K562 (cell line): ENCODE results near the gene ING1. TPM values are rescaled to one million over a fixed set of nuclear protein-coding genes. Genes with fewer than 3 reads are reported as not detected.

ENCODE experiments used
- FOXA3 ChIP-seq, 2 experiments: fragments of 450-650 bp in 1 of 2; sonication (generic) in 1 of 2; formaldehyde crosslinking; IDR thresholded peaks in 1 of 2; conservative IDR thresholded peaks in 1 of 2; 2 replicates each; pipeline versions ENCODE4 v1.4.0 to v1.8.0; 2020 to 2022; ENCODE audit warnings: mild to moderate bottlenecking in 2 of 2, missing genetic modification reagents in 1 of 2
- GATAD2B ChIP-seq: fragments of 450-650 bp; IDR thresholded peaks from 2 replicates; pipeline ENCODE4 v1.6.1; 2017; ENCODE audit warnings: mild to moderate bottlenecking, borderline replicate concordance
- HNRNPUL1 ChIP-seq: fragments of 200-400 bp; formaldehyde crosslinking; IDR thresholded peaks from 2 replicates; pipeline ENCODE4 v1.6.1; 2017; ENCODE audit warnings: low read length
- MCM3 ChIP-seq: fragments of 450-650 bp; IDR thresholded peaks from 2 replicates; pipeline ENCODE4 v1.6.1; 2016
- OTX1 ChIP-seq: fragments of 450-650 bp; formaldehyde crosslinking; IDR thresholded peaks from 2 replicates; pipeline ENCODE4 v1.4.0; 2022; ENCODE audit warnings: mild to moderate bottlenecking
- PHF20 ChIP-seq: fragments of 450-650 bp; IDR thresholded peaks from 2 replicates; pipeline ENCODE4 v1.6.1; 2018; ENCODE audit not compliant: partially characterized antibody
- POLR2AphosphoS5 ChIP-seq: IDR thresholded peaks from 2 replicates; pipeline ENCODE4 v1.6.1; 2011; ENCODE audit warnings: mild to moderate bottlenecking, low read depth, low read length, moderate library complexity; ENCODE audit not compliant: control insufficient read depth, insufficient read depth
- SP1 ChIP-seq: sonication (generic); formaldehyde crosslinking; IDR thresholded peaks from 2 replicates; pipeline ENCODE4 v1.8.1; 2022; ENCODE audit warnings: mild to moderate bottlenecking, missing genetic modification reagents
- SUPT5H ChIP-seq: fragments of 450-650 bp; IDR thresholded peaks from 2 replicates; pipeline ENCODE4 v1.6.1; 2016
- ZNF134 ChIP-seq: fragments of 250-450 bp; sonication (Bioruptor Pico); conservative IDR thresholded peaks from 2 replicates; pipeline ENCODE4 v1.4.0; 2020
- polyA plus RNA-seq, 8 experiments: library from polyadenylated mRNA; depleted of rRNA in 4 of 8; stranded (reverse) in 5 of 8; unstranded in 3 of 8; fragments of >200 nt; fragmentation: Nextera tagmentation in 2 of 8; fragmentation: Illumina TruSeq in 1 of 8; extraction: Ambion mirVana in 2 of 8; extraction: Trizol in 1 of 8; gene quantifications; 2 replicates each; pipeline versions ENCODE4 v1.2.1 to v1.2.3, GENCODE V29; 2011 to 2014; ENCODE audit warnings: inconsistent platforms in 1 of 8, missing spikeins in 1 of 8
- total RNA-seq, 7 experiments: library from RNA; depleted of rRNA in 6 of 7; stranded (reverse); fragments of >200 nt in 6 of 7; fragmentation: Illumina TruSeq in 2 of 7; extraction: Trizol in 2 of 7; gene quantifications; 2 replicates each; pipeline versions ENCODE4 v1.2.1 to v1.2.3, GENCODE V29; 2011 to 2021; ENCODE audit warnings: low replicate concordance in 1 of 7
- TF ChIP-seq, protein P1 (sequence below): fragments of 200-600 bp; sonication (generic); IDR thresholded peaks from one replicate; pipeline ENCODE4 v1.6.1; 2012; ENCODE audit warnings: mild to moderate bottlenecking, low read depth, low read length, inconsistent platforms
- TF ChIP-seq, protein P2 (sequence below): fragments of 250-450 bp; sonication (Bioruptor Pico); IDR thresholded peaks from 2 replicates; pipeline ENCODE4 v1.5.0; 2021; ENCODE audit warnings: mild to moderate bottlenecking, borderline replicate concordance
- TF ChIP-seq, protein P3 (sequence below): fragments of 450-650 bp; formaldehyde crosslinking; IDR thresholded peaks from 2 replicates; pipeline ENCODE4 v1.4.0; 2022; ENCODE audit warnings: missing genetic modification characterization

ING1 gene
- total and polyA plus RNA-seq, 9 of the 15 experiments (the other 6 are each of a cell fraction or from before 2014, with no cell fraction given), result 1.0 to 20.1 (median 8.2) TPM

DNA sequence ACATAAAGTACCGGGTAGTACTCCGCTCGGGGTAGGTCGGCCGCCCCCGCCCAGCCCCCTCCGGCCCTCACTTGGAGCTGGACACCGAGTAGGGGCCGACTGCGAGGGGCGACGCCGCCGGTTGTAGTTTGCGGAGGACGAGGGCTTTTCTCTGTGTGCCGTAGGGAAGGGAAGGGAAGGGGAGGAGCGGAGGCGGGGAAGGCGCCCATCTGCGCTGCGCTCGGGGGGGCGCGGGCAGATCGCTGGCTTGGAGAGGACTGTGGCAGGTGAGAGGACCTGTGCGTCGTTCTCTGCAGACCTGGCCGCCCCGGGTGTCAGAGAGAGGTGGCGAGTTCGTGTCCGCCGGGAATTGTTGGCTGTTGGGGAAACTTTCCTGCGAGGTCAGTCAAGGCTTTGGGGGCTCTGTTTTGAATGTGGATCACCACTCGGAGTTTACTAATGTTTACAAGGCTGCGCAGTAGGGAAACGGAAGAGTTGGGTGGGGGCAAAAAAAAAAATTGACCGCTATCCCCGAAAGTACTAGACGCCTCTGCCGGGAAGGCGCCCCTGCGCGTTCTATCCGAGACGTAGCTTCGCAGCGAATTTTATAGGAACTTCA, 1.4 kb downstream of the ING1 start (continued):
- TF ChIP-seq, protein P1, sequence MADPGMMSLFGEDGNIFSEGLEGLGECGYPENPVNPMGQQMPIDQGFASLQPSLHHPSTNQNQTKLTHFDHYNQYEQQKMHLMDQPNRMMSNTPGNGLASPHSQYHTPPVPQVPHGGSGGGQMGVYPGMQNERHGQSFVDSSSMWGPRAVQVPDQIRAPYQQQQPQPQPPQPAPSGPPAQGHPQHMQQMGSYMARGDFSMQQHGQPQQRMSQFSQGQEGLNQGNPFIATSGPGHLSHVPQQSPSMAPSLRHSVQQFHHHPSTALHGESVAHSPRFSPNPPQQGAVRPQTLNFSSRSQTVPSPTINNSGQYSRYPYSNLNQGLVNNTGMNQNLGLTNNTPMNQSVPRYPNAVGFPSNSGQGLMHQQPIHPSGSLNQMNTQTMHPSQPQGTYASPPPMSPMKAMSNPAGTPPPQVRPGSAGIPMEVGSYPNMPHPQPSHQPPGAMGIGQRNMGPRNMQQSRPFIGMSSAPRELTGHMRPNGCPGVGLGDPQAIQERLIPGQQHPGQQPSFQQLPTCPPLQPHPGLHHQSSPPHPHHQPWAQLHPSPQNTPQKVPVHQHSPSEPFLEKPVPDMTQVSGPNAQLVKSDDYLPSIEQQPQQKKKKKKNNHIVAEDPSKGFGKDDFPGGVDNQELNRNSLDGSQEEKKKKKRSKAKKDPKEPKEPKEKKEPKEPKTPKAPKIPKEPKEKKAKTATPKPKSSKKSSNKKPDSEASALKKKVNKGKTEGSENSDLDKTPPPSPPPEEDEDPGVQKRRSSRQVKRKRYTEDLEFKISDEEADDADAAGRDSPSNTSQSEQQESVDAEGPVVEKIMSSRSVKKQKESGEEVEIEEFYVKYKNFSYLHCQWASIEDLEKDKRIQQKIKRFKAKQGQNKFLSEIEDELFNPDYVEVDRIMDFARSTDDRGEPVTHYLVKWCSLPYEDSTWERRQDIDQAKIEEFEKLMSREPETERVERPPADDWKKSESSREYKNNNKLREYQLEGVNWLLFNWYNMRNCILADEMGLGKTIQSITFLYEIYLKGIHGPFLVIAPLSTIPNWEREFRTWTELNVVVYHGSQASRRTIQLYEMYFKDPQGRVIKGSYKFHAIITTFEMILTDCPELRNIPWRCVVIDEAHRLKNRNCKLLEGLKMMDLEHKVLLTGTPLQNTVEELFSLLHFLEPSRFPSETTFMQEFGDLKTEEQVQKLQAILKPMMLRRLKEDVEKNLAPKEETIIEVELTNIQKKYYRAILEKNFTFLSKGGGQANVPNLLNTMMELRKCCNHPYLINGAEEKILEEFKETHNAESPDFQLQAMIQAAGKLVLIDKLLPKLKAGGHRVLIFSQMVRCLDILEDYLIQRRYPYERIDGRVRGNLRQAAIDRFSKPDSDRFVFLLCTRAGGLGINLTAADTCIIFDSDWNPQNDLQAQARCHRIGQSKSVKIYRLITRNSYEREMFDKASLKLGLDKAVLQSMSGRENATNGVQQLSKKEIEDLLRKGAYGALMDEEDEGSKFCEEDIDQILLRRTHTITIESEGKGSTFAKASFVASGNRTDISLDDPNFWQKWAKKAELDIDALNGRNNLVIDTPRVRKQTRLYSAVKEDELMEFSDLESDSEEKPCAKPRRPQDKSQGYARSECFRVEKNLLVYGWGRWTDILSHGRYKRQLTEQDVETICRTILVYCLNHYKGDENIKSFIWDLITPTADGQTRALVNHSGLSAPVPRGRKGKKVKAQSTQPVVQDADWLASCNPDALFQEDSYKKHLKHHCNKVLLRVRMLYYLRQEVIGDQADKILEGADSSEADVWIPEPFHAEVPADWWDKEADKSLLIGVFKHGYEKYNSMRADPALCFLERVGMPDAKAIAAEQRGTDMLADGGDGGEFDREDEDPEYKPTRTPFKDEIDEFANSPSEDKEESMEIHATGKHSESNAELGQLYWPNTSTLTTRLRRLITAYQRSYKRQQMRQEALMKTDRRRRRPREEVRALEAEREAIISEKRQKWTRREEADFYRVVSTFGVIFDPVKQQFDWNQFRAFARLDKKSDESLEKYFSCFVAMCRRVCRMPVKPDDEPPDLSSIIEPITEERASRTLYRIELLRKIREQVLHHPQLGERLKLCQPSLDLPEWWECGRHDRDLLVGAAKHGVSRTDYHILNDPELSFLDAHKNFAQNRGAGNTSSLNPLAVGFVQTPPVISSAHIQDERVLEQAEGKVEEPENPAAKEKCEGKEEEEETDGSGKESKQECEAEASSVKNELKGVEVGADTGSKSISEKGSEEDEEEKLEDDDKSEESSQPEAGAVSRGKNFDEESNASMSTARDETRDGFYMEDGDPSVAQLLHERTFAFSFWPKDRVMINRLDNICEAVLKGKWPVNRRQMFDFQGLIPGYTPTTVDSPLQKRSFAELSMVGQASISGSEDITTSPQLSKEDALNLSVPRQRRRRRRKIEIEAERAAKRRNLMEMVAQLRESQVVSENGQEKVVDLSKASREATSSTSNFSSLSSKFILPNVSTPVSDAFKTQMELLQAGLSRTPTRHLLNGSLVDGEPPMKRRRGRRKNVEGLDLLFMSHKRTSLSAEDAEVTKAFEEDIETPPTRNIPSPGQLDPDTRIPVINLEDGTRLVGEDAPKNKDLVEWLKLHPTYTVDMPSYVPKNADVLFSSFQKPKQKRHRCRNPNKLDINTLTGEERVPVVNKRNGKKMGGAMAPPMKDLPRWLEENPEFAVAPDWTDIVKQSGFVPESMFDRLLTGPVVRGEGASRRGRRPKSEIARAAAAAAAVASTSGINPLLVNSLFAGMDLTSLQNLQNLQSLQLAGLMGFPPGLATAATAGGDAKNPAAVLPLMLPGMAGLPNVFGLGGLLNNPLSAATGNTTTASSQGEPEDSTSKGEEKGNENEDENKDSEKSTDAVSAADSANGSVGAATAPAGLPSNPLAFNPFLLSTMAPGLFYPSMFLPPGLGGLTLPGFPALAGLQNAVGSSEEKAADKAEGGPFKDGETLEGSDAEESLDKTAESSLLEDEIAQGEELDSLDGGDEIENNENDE, result no peak
- TF ChIP-seq, protein P2, sequence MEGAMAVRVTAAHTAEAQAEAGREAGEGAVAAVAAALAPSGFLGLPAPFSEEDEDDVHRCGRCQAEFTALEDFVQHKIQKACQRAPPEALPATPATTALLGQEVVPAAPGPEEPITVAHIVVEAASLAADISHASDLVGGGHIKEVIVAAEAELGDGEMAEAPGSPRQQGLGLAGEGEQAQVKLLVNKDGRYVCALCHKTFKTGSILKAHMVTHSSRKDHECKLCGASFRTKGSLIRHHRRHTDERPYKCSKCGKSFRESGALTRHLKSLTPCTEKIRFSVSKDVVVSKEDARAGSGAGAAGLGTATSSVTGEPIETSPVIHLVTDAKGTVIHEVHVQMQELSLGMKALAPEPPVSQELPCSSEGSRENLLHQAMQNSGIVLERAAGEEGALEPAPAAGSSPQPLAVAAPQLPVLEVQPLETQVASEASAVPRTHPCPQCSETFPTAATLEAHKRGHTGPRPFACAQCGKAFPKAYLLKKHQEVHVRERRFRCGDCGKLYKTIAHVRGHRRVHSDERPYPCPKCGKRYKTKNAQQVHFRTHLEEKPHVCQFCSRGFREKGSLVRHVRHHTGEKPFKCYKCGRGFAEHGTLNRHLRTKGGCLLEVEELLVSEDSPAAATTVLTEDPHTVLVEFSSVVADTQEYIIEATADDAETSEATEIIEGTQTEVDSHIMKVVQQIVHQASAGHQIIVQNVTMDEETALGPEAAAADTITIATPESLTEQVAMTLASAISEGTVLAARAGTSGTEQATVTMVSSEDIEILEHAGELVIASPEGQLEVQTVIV (CRISPR knock-in tag), result no peak
- TF ChIP-seq, protein P3, sequence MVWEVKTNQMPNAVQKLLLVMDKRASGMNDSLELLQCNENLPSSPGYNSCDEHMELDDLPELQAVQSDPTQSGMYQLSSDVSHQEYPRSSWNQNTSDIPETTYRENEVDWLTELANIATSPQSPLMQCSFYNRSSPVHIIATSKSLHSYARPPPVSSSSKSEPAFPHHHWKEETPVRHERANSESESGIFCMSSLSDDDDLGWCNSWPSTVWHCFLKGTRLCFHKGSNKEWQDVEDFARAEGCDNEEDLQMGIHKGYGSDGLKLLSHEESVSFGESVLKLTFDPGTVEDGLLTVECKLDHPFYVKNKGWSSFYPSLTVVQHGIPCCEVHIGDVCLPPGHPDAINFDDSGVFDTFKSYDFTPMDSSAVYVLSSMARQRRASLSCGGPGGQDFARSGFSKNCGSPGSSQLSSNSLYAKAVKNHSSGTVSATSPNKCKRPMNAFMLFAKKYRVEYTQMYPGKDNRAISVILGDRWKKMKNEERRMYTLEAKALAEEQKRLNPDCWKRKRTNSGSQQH (CRISPR knock-in tag), result no peak
- no peak for TF ChIP-seq HNRNPUL1
- TF ChIP-seq ZNF134, result no peak
- no peak for TF ChIP-seq GATAD2B
- TF ChIP-seq SP1 (CRISPR knock-in tag), result peak; percentile 67; the same call in 1 of the 2 replicates
- TF ChIP-seq POLR2AphosphoS5, result peak; percentile 98
- TF ChIP-seq FOXA3 (CRISPR knock-in tag; conservative IDR thresholded peaks at IDR 0.05 in 1 of 2, IDR thresholded peaks at IDR 0.05 in 1 of 2), result peak in 1 of 2 experiments; percentile 62; a peak in 2 of 4 replicates
- TF ChIP-seq OTX1 (CRISPR knock-in tag), result 0 out of 2 replicates have a peak, but pooled peaks have one; percentile 26
- TF ChIP-seq MCM3, result no peak
- peak; percentile 32 for TF ChIP-seq PHF20
- TF ChIP-seq SUPT5H, result peak; percentile 99
